Fibroblast of peridontal ligament (primary cell): ENCODE results near the gene PTPRK.
"Not testable (repeated sequence)": the region's sequence is repeated elsewhere in the genome, so short reads cannot be mapped to it uniquely, and the experiment has no call there.

Experiments used
- DNase-seq: peaks from one replicate; pipeline ENCODE4 v3.0.0-alpha.2; 2010; ENCODE audit errors: extremely low read depth

The PTPRK gene

DNA sequence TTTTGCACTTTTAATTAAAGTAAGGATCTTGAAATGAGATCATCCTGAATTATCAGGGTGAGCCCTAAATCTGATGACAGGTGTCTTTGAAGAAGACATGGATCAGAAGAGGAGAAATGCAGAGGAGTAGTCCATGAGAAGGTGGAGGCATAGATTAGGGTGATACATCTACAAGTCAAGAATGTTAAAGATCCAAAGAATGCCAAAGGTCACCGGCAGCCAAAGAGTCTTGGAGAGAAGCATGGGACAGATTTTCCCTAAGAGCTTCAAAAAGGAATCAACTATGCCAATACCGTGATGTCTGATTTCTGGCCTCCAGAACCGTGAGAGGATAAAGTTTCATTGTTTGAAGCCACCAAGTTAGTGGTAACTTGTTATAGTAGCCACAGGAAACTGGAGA, 560.5 kb downstream of the PTPRK start:
- DNase-seq, result no peak

DNA sequence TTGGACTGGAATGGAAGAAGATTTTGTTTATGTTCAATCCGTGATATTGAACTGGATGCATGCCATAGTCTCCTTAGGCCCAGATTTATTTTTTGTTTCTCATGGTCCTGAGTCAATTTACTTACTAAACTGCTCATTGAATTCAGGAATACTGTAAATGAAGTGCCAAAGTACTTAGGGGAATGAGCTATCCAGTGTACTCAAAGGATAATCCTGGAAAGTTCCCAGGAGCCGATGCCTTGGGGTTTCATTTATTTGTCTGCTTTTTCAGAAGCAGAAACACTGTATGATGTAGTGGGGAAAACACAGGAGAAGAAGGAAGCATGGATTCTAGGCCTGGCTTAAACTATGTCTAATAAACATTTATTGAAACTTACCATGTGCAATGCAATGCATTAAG, 563.4 kb downstream of the PTPRK start:
- no peak for DNase-seq

DNA sequence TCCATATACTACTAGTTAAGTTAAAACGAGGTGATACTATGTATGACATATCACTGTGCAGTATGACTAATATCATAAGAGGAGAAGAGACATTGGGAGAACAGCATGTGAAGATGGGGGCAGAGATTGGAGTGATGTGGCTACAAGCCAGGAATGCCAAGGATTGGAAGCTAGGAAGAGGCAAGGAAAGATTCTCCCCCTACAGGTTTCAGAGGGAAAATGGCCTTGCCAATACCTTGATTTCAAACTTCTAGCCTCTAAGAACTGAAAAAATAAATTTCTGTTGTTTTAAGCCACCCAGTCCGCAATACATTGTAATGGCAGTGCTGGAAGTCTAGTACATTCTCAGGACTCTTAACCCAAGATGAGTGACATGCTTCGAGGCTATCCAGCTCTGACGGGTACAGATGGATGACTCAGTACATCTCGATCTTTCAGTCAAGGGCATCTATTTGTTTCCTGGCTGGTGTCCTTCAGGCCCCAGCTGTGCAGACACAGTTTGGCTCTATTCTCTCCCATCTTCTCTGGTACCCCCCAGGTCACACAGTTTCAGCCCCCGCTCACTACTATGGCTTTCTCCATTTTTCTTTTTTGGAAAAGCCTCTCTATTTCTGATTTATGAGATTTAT, 564.0 kb downstream of the PTPRK start:
- DNase-seq, result no peak

DNA sequence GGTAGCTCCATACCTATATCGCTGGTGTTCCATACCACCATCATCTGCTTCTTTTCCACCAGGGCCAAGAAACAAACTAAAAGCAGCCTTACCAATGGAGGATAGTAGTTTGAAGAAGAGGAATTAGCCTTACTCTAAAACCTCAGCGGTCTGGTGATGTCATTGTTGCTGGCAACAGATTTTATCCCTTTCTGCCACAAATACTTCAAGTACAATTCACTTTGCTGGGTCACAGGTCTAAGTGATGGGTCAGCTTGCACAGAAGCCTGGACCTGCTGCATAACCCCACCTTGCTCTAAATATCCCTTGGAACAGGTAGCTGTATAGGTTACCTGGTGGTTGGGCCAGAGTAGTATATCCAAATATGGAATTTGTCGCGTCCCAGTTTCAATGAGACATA, 566.3 kb downstream of the PTPRK start:
- DNase-seq, result no peak

DNA sequence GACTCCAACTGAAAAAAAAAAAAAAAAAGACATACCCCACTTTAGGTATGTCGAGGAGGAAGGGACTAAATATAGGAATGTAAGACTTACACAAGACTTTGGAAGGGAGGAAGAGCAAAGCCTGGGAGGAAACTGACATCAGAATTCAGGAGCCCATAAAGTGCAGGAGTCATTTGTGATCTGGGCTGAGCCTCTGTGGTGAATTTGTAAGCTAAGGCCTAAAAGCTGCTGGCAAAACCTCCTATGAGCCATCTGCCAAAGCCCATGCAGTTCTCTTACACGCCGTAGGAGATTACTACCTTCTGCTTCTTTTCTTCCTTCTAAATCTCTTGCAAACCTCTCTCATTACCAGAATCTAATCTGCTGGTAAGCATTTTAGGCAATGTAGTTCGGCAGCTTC, 567.6 kb downstream of the PTPRK start:
- peak; percentile 31 for DNase-seq

DNA sequence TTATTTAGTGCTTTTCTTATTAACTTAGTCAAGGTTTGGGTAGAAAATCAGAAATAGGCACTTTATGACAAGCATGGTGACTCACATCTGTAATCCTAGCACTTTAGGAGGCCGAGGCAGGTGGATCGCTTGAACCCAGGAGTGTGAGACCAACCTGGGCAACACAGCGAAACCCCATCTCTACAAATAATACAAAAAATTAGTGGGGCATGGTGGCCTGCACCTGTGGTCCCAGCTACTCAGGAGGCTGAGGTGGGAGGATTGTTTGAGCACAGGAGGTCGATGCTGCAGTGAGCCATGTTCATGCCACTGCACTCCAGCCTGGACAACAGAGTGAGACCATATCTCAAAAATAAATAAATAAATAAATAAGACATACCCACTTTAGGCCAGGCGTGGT, 568.2 kb downstream of the PTPRK start:
- no peak for DNase-seq

DNA sequence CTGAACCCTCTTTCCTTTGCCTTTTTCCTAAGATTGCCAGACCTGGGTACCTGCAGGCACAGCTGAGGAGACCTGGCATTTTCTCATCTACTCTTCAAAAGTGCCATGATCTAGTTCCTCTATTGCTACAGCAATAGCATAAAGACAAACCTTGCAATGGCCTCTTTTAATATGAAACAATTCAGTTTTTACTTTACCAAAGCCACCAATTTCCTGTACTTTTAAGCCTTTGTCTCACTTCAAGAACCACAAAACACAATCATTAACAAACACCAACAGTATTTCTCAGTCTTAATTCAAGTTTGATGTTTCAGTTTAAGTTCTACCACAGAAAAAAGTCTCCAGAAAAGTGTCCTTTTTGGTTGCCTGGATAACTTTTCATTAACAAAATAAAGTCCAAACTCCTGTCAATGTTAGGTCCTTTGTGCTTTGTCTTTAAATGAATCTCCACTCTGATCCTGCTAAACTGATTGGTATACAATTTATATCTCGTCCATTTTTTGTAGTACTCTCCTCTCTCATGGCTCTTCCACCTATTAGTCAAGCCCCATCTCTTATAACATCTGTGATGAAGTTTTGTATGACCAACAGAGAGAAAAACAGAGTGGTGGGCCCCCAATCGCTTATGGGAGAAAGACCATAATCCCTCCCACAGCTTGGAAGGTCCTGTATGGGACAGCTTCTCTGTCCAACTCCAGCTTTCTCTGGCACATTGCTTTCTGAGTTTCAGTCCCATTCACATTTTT, 569.1 kb downstream of the PTPRK start:
- DNase-seq, result no peak

DNA sequence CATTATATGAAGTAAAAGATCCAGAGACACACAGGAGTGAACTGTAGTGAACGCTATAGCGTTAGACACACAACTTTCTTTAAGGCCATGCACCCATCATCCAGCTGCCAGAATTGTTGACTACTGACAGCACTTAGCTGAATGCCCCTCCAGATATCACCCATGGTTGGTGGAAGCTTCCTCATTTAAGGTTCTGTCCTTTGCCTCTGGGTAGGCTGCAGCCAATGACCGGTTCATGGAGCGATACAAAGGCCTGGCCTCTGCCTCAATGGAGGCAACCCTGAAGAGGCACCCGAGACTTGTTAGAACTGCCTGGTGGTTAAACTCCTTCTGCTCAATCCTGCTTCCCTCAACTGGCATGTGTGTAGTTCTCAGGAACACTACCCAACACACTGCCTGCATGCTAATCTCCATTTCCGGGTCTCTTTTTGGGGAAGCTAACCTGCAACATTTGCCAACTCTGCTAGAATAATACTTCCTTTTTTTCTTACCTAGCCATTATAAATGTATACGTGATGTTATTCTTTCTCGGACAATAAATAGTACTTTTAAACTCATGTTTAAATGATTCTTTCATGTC, 569.7 kb downstream of the PTPRK start:
- no peak for DNase-seq

DNA sequence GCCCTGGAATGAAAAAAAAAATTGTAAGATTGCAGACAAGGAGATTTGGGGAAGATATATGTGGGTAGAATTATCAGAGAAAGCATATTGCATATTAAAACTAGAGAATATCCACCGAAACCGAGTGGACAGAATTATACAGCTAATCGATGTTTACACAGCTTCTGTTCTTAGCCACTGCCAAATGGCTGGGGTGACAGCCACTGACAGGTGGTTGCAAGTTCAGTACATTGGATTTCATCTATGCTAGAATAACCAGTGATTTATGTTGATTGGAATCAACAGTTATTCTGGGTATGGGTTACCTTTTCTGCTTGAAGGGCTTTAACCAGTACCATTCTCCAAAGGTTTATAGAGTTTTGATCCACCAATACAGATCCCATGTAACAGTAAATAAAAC, 571.1 kb downstream of the PTPRK start:
- DNase-seq, result no peak

DNA sequence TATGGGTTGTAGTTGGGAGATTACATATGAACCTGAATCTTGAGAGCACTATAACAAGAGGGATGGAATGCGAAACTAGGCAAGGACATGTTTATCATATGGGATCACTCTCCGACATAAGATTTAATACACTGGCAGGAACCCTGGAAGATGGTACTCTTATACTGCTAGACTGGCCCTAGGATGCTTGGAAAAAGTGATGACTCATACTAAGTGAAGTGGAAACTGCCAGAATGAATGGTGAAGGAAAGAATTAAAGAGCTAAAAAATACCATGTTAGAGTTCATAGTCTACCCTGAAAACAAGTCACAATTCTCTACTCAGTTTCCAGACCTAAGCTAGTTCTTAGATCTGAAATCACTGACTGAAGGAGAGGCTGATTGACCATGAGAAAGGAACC, 574.0 kb downstream of the PTPRK start:
- no peak for DNase-seq

DNA sequence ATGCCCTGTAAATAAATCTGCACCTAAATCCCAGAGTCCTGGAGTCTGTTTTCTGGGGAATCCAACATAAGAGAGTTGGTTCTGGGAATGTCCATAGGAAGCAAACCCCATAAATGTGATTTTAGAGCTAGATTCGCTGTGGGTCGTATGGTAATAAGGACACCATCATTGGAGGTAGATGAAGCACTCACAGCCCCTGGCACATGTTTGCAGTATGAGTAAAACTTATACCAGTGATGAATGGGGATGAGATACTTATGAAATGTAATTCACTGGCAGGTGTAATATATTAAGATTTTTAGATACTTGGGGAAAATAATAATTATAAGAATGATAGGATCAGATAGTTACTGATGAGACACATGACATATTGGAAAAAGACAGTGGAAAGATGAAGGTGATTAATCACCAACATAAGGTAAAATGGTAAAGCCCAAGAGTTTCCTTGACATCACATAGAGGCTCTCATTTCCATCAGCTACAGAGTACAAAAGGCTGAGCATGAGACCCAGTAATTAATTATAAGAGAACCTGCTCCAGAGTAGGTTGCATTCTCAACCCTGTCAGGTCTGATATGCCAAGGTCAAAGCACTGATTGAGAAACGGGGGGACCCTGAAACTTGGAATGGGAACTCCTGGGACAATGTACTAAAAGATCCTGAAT, 574.8 kb downstream of the PTPRK start:
- no peak for DNase-seq

DNA sequence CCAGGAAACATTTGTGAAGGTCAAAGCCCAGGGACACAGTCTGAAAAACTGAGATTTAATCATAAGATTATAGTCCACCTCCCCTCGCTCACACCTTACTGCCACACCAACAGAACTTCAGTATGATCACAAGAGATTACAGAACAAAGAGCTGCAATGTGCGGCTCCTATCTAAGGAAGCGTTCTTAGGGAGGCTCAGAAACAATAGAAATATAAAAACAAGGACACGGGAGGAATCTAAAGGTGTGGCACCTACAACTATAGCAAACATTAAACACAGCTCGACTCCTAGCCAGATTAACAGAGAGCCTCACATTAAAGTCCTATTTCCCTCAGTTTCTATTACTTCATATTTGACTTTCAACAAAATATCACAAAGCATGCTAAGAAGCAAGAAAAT, 579.2 kb downstream of the PTPRK start:
- DNase-seq, result no peak

DNA sequence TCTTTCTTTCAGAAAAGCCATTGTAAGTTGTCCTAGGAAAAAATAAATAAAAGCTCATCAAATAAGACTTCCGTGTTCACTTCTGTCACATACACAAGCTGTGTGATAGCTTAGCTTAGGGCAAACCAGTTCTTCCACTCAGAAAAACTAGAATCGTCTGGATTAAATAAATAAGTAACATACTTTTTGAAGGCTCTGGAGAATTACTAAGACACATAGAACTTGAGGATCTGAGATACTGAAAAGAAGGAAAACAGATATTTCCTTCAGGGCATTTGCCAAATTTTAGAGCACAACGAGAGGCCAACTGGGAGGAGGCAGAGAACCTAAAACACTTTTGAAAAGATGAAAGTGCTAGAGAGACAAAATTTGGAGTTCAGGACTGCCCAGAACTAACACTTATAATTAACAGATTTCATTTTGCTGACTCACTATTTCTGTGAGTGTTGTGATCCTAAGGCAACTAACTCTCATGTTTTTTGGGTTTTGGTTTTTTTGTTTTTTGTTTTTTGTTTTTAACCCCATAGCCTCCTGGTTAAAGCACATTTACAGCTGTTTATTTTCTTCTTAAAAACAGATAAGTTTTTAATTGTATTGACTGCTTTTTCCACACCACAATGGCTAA, 580.8 kb downstream of the PTPRK start:
- peak; percentile 75 for DNase-seq

DNA sequence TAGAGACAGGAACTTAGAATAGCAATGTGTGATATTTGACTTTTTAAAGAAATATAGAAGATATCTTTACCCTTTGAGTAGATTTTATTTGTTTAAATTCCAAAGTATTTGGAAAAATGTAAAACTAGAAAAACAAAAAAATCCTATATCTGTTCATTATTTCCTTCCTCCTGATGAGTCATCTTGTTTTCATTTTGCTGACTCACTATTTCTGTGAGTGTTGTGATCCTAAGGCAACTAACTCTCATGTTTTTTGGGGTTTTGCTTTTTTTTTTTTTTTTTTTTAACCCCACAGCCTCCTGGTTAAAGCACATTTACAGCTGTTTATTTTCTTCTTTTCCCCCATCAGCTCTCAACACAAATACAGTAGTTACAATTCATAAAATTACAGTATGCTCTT, 581.7 kb downstream of the PTPRK start:
- DNase-seq, result peak; percentile 78

DNA sequence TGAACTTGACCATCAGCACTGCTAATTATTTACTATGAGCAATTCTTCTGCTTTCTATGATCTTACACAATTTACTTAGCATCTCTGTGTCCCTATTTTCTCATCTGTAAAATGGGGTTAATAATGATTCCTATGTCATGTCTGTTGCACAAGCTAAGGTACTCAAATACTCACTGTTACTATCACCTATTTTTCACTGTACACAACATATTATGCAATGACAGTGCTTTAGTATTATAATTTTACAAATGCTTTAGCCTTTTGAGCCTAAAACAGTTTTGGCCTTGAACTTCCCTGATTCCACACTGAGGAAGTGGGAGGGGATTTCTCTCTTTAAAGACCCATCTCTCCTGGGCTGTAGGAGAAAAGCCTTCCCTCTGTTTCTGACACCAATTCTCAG, 582.7 kb downstream of the PTPRK start:
- no peak for DNase-seq

DNA sequence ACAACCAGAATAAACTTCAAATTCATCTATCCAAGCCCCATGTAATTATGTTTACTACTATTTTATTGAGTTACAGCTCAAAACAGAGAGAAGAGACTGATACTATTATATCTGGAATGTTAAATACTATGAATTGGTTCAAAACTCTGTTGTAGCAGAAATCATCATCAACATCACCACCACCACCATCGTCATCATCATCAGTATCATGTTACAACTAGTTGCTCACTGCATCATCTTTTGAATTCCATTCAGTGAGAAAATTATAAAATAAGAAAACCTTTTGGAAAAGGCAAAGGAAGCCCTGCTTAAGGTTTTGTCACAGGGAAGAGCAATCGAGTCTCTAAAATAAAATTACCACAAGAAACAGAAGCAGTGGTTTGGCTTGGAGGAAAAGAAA, 583.3 kb downstream of the PTPRK start:
- DNase-seq, result peak; percentile 78

DNA sequence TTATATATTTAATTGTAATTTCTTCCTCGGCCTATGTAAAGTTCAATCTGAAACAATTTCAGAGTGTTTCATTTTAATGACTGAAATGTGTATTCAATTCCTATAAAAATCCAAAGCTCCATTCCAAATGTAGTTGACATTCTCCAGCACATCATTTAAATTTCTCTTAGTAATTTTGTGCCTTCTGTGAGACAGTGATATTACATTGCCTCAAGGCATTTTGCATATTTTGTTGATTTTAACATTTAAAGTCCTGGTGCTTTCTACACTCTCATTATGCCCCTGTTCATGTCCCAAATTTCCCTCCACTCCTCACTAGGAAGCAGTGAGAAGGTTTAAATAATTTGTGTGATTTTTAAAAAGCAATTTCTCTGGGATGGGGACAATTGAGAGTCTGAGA, 585.4 kb downstream of the PTPRK start:
- DNase-seq, result no peak

DNA sequence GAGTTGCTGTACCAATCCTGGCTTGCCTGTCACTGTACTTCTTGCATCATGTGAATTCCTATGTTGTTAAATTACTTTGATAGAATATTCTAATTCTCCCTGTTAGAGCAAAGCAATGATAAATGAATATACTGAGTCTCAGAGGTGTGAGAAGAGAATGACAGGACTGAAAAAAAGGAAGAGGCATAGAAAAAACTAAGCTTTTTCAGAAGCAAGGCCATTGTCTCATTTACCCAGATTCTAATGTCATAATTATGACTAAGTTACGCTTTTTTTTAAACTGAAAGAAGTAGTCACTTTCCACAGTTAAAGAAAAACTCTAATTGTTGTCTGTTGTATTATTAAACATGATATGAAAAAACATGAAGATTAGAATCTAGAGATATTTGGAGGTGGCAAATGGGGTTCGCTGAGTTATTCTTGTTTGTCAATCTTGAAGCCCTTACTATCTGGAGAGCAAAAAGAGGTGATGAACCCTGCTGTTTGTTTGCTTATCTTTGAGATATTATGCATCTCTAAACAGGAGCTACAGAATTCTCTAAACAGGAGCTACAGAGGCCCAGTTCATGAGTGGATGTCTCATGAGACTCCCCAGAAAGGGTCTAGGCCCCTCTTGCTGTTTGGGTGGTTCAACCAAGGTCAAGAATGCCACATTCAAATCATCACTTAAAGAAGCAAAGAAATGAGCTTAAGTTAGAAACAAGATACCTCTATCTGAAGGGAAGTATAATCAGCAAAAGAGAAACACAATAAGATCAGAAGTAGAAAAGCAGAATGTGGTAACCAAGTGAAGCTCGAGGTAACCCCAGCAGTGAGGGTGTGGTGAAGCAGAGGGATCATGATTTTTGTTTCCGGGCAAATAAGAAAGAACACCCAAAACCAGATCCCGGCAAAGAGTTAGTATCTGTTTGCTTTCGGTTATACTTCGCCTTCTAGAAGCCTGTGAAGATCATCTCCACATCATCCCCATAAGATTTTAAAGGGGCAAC, 586.3 kb downstream of the PTPRK start:
- no peak for DNase-seq

DNA sequence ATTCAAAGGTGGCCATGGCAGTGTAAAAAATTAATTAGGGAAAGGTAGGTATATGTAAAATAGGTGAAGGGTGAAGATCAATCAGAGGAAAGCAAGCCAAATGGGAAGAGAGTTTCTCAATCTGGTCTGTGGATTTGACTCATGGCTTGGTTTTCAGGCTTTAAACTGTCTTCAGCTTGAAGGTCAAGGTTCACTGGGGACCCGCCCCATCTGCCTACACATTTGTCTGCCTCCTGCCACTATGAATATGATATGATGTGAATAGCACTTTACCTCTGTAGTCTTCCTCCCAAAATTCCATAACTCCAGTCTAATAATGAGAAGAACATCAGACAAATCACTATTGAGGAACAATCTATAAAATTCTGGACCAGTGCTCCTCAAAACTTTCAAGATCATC, 587.3 kb downstream of the PTPRK start:
- no peak for DNase-seq

DNA sequence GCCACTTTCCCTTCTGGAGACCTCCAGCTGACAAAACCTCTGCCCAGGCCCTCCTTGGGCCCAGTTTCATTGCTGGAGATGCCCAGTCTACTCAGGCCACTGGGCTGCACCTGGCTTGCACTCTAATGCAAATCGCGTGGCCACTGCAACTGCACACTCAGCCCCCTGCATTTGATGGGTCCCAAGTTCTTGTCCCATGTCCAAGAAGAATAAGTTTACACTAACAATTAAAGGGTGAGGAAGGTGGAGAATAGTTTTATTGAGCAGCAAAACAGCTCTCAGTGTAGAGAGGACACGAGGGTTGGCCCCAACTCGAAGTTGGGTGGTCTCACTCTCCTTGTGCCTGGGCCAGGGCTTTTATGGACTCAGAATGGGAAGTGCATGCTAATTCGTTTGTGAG, 587.7 kb downstream of the PTPRK start:
- DNase-seq, result no peak

DNA sequence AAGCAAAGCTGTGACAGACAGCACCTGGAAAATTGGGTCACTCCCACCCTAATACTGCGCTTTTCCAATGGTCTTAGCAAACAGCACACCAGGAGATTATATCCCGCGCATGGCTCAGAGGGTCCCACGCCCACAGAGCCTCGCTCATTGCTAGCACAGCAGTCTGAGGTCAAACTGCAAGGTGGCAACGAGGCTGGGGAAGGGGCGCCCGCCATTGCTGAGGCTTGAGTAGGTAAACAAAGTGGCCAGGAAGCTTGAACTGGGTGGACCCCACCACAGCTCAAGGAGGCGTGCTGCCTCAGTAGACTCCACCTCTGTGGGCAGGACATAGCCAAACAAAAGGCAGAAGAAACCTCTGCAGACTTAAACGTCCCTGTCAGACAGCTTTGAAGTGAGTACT, 594.0 kb downstream of the PTPRK start:
- not testable (repeated sequence) for DNase-seq
